Karpas-422 (cell line): ENCODE measurements around the gene TMEM219. TPM values are rescaled to one million over a fixed set of nuclear protein-coding genes. Genes with fewer than 3 reads are reported as not detected.
A peak's percentile ranks its signal among the peaks of the same experiment; 100 is the strongest.

ENCODE experiments used
- DNase-seq: peaks from one replicate; pipeline ENCODE4 v3.0.0-alpha.2; 2015
- H2AFZ ChIP-seq: fragments of 200-600 bp; sonication (generic); 2 replicates; pipeline ENCODE4 v1.6.1; 2014; ENCODE audit warnings: antibody characterized with exemption, low read length, mixed read lengths
- H3K27ac ChIP-seq: fragments of 200-600 bp; sonication (generic); 2 replicates; pipeline ENCODE4 v1.5.1; 2014; ENCODE audit warnings: mild to moderate bottlenecking, low read length, moderate library complexity
- H3K27me3 ChIP-seq: fragments of 200-600 bp; sonication (generic); 2 replicates; pipeline ENCODE4 v1.6.1; 2014; ENCODE audit warnings: low read length, mixed read lengths
- H3K36me3 ChIP-seq: fragments of 200-600 bp; sonication (generic); 2 replicates; pipeline ENCODE4 v1.6.1; 2014; ENCODE audit warnings: low read length, mixed read lengths; ENCODE audit not compliant: insufficient read depth
- H3K4me1 ChIP-seq: fragments of 200-600 bp; sonication (generic); 2 replicates; pipeline ENCODE4 v1.6.1; 2014; ENCODE audit warnings: mild to moderate bottlenecking, low read length, mixed read lengths
- H3K4me2 ChIP-seq: fragments of 200-600 bp; sonication (generic); 2 replicates; pipeline ENCODE4 v1.6.1; 2014; ENCODE audit warnings: low read length, low read depth, mild to moderate bottlenecking; ENCODE audit not compliant: poor library complexity, severe bottlenecking
- H3K4me3 ChIP-seq: fragments of 200-600 bp; sonication (generic); 2 replicates; pipeline ENCODE4 v1.5.1; 2014; ENCODE audit warnings: mild to moderate bottlenecking, antibody characterized with exemption, low read length, mixed read lengths
- H3K79me2 ChIP-seq: fragments of 200-600 bp; sonication (generic); 2 replicates; pipeline ENCODE4 v1.6.1; 2014; ENCODE audit warnings: mild to moderate bottlenecking, low read length, mixed read lengths
- H3K9ac ChIP-seq: fragments of 200-600 bp; sonication (generic); 2 replicates; pipeline ENCODE4 v1.6.0; 2014; ENCODE audit warnings: low read length
- H3K9me2 ChIP-seq: fragments of 200-600 bp; sonication (generic), shearing (Covaris generic); replicated peaks from 2 replicates; pipeline ENCODE4 v1.6.0; 2014; ENCODE audit warnings: mild to moderate bottlenecking, low read length, moderate library complexity; ENCODE audit not compliant: insufficient read depth
- H3K9me3 ChIP-seq: fragments of 300-700, 200-600 bp; sonication (generic); 2 replicates; pipeline ENCODE4 v1.6.1; 2014; ENCODE audit warnings: low read length, mixed read lengths
- H4K20me1 ChIP-seq: fragments of 200-600 bp; sonication (generic); 2 replicates; pipeline ENCODE4 v1.6.1; 2014; ENCODE audit warnings: mild to moderate bottlenecking, antibody characterized with exemption, low read length, low read depth; ENCODE audit not compliant: insufficient read depth
- total RNA-seq: library from RNA; depleted of rRNA; stranded (reverse); fragments of >200 nt; shearing (Covaris generic); gene quantifications from 2 replicates; pipeline ENCODE4 v1.2.3, GENCODE V29; 2014; ENCODE audit warnings: low replicate concordance

Gene TMEM219
- total RNA-seq, 1 experiment from 2014 or later = 120 TPM

GRCh38 chr16:29988346-29989075 is 26.6 kb downstream of the TMEM219 start:
- no peaks in the 10 kb centered on the region for H3K9me3 ChIP-seq
- no peaks in the 10 kb centered on the region for H4K20me1 ChIP-seq
- DNase-seq = peak; percentile 17
- no peak overlapping the region for H3K4me2 ChIP-seq
- H3K36me3 ChIP-seq = peaks cover 13% of the 10 kb centered on the region
- H2AFZ ChIP-seq = no peak overlapping the region
- H3K4me1 ChIP-seq = peaks cover 3% of the 10 kb centered on the region
- no peaks in the 10 kb centered on the region for H3K79me2 ChIP-seq
- H3K27ac ChIP-seq = no peak overlapping the region
- H3K4me3 ChIP-seq = no peak overlapping the region
- H3K9me2 ChIP-seq = no peaks in the 10 kb centered on the region
- H3K9ac ChIP-seq = no peak overlapping the region
- no peaks in the 10 kb centered on the region for H3K27me3 ChIP-seq

DNA sequence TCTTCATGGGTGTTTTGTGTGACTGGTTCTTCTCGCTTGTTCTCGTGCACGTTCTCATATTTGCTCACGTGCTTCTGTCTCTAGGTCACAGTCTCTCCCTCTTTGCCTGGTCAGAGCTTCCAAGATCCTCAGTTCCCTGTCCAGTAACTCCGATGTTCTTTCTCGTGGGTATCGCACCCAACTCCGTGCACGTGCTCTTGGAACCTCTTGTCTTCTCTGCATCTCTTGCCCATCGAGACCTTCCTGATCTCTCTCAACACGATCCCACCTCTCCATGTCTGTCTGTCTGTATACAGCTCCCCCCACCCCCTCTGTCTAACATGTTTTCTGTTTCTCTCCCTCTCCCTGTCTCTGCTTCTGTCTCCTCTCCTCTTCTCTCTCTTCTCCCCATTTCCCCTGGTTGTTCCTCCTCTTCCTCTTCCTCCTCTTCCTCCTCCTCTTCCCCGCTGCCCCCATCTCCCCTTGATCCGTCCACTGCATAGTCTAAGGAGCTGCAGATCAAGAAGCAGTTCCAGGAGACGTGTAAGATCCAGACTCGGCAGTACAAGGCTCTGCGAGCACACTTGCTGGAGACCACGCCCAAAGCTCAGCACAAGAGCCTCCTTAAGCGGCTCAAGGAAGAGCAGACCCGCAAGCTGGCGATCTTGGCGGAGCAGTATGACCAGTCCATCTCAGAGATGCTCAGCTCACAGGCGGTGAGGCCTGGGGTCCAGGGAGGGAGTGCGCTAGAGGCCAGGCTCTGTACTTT is 27.4 kb downstream of the TMEM219 start:
- DNase-seq = no peak
- no peak overlapping the region for H3K27ac ChIP-seq
- no peak overlapping the region for H3K9ac ChIP-seq
- no peaks in the 10 kb centered on the region for H4K20me1 ChIP-seq
- no peaks in the 10 kb centered on the region for H3K9me3 ChIP-seq
- no peak overlapping the region for H2AFZ ChIP-seq
- H3K4me1 ChIP-seq = peaks cover 10% of the 10 kb centered on the region
- no peaks in the 10 kb centered on the region for H3K9me2 ChIP-seq
- no peak overlapping the region for H3K4me3 ChIP-seq
- no peaks in the 10 kb centered on the region for H3K79me2 ChIP-seq
- H3K36me3 ChIP-seq = peaks cover 9% of the 10 kb centered on the region
- H3K27me3 ChIP-seq = no peaks in the 10 kb centered on the region
- H3K4me2 ChIP-seq = no peak overlapping the region

DNA sequence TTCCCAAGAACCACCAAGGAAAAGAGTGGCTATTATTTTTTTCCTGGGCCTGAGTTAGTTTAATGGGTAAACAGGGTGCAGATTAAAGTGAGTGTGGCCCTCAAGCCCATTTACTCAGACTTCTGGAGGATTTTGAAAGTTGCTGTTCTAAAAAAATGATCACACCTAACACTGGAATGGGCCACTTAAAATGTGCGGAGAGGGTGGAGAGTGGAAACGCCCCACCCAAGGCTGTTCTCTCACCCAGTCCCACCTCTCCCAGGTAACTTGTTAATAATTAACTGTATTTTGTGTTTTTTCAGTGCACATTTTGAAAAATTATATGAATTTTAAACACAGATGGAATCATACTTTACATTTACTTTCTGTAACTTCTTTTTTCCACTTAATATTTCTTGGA is 28.2 kb downstream of the TMEM219 start:
- Histone ChIP-seq H3K9ac (no peak overlapping the region), H3K4me3 (no peak overlapping the region), H3K36me3 (peaks cover 5% of the 10 kb centered on the region; the same call in 1 of the 2 replicates), H3K27me3 (no peaks in the 10 kb centered on the region), H4K20me1 (no peaks in the 10 kb centered on the region), H3K4me2 (no peak overlapping the region), H3K79me2 (no peaks in the 10 kb centered on the region), H3K4me1 (peaks cover 18% of the 10 kb centered on the region), H2AFZ (no peak overlapping the region), H3K9me2 (no peaks in the 10 kb centered on the region), H3K9me3 (no peaks in the 10 kb centered on the region), H3K27ac (no peak overlapping the region)
- DNase-seq = no peak

DNA sequence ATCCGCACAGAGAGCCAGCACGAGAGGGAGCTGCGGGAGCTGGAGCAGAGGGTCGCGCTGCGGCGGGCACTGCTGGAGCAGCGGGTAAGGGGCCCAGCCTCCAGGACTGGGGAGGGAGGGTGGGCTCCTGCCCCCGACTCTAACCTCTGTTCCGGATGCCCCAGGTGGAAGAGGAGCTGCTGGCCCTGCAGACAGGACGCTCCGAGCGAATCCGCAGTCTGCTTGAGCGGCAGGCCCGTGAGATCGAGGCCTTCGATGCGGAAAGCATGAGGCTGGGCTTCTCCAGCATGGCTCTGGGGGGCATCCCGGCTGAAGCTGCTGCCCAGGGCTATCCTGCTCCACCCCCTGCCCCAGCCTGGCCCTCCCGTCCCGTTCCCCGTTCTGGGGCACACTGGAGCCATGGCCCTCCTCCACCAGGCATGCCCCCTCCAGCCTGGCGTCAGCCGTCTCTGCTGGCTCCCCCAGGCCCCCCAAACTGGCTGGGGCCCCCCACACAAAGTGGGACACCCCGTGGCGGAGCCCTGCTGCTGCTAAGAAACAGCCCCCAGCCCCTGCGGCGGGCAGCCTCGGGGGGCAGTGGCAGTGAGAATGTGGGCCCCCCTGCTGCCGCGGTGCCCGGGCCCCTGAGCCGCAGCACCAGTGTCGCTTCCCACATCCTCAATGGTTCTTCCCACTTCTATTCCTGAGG is 29.1 kb downstream of the TMEM219 start:
- Histone ChIP-seq H3K9me2 (no peaks in the 10 kb centered on the region), H3K4me2 (no peak overlapping the region), H3K36me3 (peaks cover 5% of the 10 kb centered on the region; the same call in 1 of the 2 replicates), H4K20me1 (no peaks in the 10 kb centered on the region), H2AFZ (no peak overlapping the region), H3K9ac (no peak overlapping the region), H3K27ac (no peak overlapping the region), H3K79me2 (no peaks in the 10 kb centered on the region), H3K27me3 (no peaks in the 10 kb centered on the region), H3K9me3 (no peaks in the 10 kb centered on the region), H3K4me3 (no peak overlapping the region), H3K4me1 (peaks cover 26% of the 10 kb centered on the region)
- DNase-seq = no peak

DNA sequence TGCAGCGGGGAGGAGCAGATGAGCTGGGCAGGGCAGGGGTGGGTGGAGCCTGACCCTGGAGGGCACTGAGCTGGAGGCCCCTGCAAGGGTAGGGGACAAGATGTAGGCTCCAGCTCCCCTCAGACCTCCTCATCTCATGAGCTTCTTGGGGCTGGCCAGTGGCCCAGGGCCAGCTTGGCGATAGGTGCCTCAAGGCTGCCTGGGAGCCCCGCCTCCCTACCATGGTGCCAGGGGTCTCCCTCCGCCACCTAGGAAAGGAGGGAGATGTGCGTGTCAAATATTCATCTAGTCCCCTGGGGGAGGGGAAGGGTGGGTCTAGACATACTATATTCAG is 29.7 kb downstream of the TMEM219 start:
- H3K4me3 ChIP-seq = no peak overlapping the region
- peaks cover 5% of the 10 kb centered on the region; the same call in 1 of the 2 replicates for H3K36me3 ChIP-seq
- H3K79me2 ChIP-seq = peaks cover 4% of the 10 kb centered on the region
- H4K20me1 ChIP-seq = no peaks in the 10 kb centered on the region
- no peaks in the 10 kb centered on the region for H3K9me3 ChIP-seq
- no peak overlapping the region for H3K4me2 ChIP-seq
- no peaks in the 10 kb centered on the region for H3K9me2 ChIP-seq
- no peak overlapping the region for H3K27ac ChIP-seq
- peak; percentile 38 for DNase-seq
- H3K4me1 ChIP-seq = peaks cover 26% of the 10 kb centered on the region
- no peaks in the 10 kb centered on the region for H3K27me3 ChIP-seq
- no peak overlapping the region for H3K9ac ChIP-seq
- no peak overlapping the region for H2AFZ ChIP-seq

DNA sequence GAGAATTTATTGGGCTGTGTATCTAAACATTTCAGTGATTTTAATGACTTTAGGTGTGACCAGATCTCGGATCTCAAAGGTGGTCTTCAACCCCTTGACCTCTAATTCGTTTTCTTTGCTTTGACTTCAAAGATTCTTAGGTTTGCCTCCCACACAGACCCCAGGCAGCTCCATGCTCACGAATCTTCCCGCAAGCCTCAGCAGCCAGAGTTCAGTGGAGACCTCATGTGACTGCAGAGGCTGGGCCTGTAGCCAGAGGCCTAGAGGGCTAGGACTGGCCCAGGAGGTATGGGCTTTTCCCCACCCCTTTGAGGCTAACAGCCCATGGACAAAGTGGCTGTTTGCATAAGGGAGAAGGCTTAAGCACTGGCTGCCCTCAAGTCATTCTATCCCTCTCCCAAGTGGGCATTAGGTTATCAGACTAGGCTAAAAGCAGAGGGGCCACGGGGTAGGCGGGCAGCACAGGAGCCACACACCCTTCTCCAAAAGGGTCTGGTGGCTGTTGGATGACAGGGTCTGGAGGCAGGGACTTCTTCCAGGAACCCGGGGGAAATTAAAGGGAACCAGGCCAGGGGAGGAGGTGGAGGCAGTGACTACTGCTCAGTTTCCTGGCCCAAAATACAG is 30.6 kb downstream of the TMEM219 start:
- peaks cover 5% of the 10 kb centered on the region for H3K36me3 ChIP-seq

GRCh38 chr16:29993191-29993902 is 31.5 kb downstream of the TMEM219 start:
- Histone ChIP-seq H3K4me1 (peaks cover 34% of the 10 kb centered on the region), H3K36me3 (peaks cover 12% of the 10 kb centered on the region), H3K79me2 (peaks cover 13% of the 10 kb centered on the region), H2AFZ (no peak overlapping the region), H3K9me2 (no peaks in the 10 kb centered on the region), H3K9ac (peak overlapping the region; percentile 96), H4K20me1 (no peaks in the 10 kb centered on the region), H3K27ac (no peak overlapping the region), H3K4me3 (no peak overlapping the region), H3K9me3 (no peaks in the 10 kb centered on the region), H3K4me2 (peak overlapping the region; percentile 94), H3K27me3 (no peaks in the 10 kb centered on the region)
- DNase-seq = no peak

More for the DNA sequence above, 30.6 kb downstream of the TMEM219 start:
- Histone ChIP-seq H2AFZ (no peak overlapping the region), H3K9me2 (no peaks in the 10 kb centered on the region), H3K4me1 (peaks cover 34% of the 10 kb centered on the region), H4K20me1 (no peaks in the 10 kb centered on the region), H3K9me3 (no peaks in the 10 kb centered on the region), H3K79me2 (peaks cover 13% of the 10 kb centered on the region), H3K4me3 (no peak overlapping the region), H3K27me3 (no peaks in the 10 kb centered on the region), H3K9ac (no peak overlapping the region), H3K4me2 (no peak overlapping the region), H3K27ac (no peak overlapping the region)
- DNase-seq = no peak
